ENCODE measurements around the gene CARMIL1.
"Not testable (repeated sequence)": the region's sequence is repeated elsewhere in the genome, so short reads cannot be mapped to it uniquely, and the experiment has no call there.

GRCh38 chr6:25444521-25444920 is 165.3 kb downstream of the CARMIL1 start:
- TF ChIP-seq CTCF (IDR thresholded peaks at IDR 0.05; ENCODE audit: insufficient read depth, low read depth, low read length); EZH2 (IDR thresholded peaks at IDR 0.05; ENCODE audit: insufficient read depth, low read length): not testable (repeated sequence)

All from astrocyte (in vitro differentiated cells and primary cell).